ENCODE results near the gene LDB1. TPM values are rescaled to one million over a fixed set of nuclear protein-coding genes. Genes with fewer than 3 reads are reported as not detected.

LDB1 gene
- total and polyA plus RNA-seq, 8 donors: 40.3 to 178 (median 151) TPM

DNA sequence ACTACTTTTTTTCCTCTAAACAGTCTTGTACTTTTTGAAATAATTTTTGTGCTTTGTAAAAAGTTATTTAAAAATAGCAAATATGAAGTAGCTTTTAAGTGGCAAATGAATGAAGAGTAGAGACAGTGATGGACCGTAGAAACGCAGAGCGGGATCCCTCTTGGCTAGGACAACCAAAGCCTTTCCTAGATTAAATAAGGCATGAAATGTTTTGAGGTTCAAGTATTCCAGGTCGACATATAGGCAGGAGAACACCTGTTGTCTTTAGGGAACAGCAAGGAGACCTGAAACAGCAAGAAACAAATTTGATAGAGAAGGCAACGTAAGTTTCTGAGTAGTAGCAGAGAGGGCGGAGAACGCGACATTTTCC, 12.0 kb upstream of the LDB1 start:
- Histone ChIP-seq H3K27ac (peak overlapping the region; percentile 9 to 95), H3K27me3 (no peaks in the 10 kb centered on the region), H3K4me3 (peak overlapping the region; percentile 88 to 89), H3K4me1 (peaks cover 17 to 45% of the 10 kb centered on the region in 2 donors), H3K36me3 (no peaks in the 10 kb centered on the region), H3K9me3 (no peaks in the 10 kb centered on the region)
- TF ChIP-seq, protein P1, sequence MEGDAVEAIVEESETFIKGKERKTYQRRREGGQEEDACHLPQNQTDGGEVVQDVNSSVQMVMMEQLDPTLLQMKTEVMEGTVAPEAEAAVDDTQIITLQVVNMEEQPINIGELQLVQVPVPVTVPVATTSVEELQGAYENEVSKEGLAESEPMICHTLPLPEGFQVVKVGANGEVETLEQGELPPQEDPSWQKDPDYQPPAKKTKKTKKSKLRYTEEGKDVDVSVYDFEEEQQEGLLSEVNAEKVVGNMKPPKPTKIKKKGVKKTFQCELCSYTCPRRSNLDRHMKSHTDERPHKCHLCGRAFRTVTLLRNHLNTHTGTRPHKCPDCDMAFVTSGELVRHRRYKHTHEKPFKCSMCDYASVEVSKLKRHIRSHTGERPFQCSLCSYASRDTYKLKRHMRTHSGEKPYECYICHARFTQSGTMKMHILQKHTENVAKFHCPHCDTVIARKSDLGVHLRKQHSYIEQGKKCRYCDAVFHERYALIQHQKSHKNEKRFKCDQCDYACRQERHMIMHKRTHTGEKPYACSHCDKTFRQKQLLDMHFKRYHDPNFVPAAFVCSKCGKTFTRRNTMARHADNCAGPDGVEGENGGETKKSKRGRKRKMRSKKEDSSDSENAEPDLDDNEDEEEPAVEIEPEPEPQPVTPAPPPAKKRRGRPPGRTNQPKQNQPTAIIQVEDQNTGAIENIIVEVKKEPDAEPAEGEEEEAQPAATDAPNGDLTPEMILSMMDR (IDR thresholded peaks at IDR 0.05): no peak
- ATAC-seq (no peak), DNase-seq (no peak)
- intact Hi-C loops (cut with DNase I): no loop called here

DNA sequence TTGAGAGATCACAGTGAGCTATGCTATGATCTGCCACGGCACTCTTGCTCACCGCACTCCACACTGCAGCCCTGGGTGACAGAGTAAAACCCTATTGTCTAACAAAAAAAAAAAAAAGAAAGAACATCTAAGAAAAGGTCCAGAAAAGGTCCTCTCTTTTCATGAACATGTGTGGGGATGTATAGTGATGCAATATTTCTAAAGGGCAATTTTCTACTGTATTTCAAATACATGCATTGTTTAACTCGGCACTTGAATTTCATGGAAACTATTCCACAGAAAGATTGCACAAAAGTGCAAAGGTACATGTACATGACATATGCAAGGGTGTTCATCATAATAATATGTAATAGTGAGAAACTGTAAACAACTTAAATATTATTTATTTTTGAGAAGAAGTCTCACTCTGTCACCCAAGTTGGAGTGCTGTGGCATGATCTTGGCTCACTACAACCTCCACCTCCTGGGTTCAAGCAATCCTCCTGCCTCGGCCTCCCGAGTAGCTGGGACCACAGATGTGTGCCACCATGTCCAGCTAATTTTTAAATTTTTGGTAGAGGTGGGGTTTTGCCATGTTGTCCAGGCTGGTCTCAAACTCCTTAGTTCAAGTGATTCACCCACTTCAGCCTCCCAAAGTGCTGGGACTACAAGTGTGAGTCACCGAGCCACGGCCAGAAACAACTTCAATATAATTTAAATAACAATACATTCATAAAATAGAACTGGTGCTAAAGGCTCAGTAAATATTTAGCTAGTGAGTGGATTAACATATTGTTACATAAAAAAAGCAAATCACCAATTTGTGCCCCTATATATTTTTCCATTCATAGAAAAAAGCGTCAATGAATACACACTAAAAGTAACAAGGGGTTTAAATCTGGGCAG, 11.4 kb upstream of the LDB1 start:
- peak overlapping the region; percentile 9 to 95 for H3K27ac ChIP-seq
- intact Hi-C loops (cut with DNase I): no loop called here

DNA sequence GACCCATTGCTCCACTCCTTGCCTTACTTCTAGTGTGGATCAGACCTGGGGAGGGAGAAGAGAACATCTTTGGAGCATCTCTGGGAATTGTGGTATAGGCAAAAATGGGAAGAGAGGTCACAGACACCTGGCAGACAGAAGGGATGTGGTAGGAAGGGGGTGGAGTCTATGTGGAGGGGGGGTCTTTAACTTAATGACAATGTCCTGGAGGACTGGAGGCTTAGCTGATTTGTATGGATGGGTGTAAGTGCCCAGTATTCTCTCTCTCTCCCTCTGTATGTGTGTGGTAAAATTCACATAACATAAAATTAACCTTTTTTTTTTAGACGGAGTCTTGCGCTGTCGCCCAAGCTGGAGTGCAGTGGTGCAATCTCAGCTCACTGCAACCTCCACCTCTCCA, 3.1 kb upstream of the LDB1 start:
- H3K27ac ChIP-seq: no peak overlapping the region
- TF ChIP-seq, protein P1 (IDR thresholded peaks at IDR 0.05): no peak
- no peak for ATAC-seq

More for the DNA sequence above, 11.4 kb upstream of the LDB1 start:
- DNase-seq: no peak
- no peak for ATAC-seq
- Histone ChIP-seq H3K9me3 (no peaks in the 10 kb centered on the region), H3K36me3 (no peaks in the 10 kb centered on the region), H3K4me3 (no peak overlapping the region), H3K27me3 (no peaks in the 10 kb centered on the region), H3K4me1 (peaks cover 17 to 44% of the 10 kb centered on the region in 2 donors)
- TF ChIP-seq, protein P1 (IDR thresholded peaks at IDR 0.05): no peak

DNA sequence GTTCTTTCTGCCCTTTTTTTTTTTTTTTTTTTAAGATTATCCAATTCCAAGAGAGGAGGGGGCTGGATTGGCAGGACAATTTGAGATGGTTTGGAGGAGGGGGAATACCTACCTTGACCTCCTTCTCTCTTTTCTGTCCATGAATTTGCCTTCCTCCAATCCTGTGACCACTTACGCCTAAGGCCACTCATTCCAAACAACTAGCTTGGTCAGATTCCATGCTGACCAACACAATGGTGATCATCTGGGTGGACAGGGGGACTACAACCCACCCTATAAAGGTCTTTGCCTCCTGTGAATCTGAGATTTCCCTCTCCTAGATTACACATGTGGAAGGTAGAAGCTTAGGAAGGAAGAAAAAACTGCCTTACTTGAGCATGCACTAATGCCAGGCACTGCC, 2.3 kb upstream of the LDB1 start:
- TF ChIP-seq, protein P1 (IDR thresholded peaks at IDR 0.05): no peak
- intact Hi-C loops (cut with DNase I): no loop called here
- ATAC-seq (no peak), DNase-seq (no peak)
- Histone ChIP-seq H3K36me3 (no peaks in the 10 kb centered on the region), H3K9me3 (no peaks in the 10 kb centered on the region), H3K27me3 (no peaks in the 10 kb centered on the region), H3K27ac (no peak overlapping the region), H3K4me1 (peaks cover 27 to 33% of the 10 kb centered on the region in 2 donors), H3K4me3 (no peak overlapping the region)

More for the DNA sequence above, 3.1 kb upstream of the LDB1 start:
- no peaks in the 10 kb centered on the region for H3K27me3 ChIP-seq
- no peaks in the 10 kb centered on the region for H3K36me3 ChIP-seq
- intact Hi-C loops (cut with DNase I): no loop called here
- H3K4me3 ChIP-seq: no peak overlapping the region
- no peaks in the 10 kb centered on the region for H3K9me3 ChIP-seq
- H3K4me1 ChIP-seq: peaks cover 19 to 25% of the 10 kb centered on the region in 2 donors
- DNase-seq: no peak

DNA sequence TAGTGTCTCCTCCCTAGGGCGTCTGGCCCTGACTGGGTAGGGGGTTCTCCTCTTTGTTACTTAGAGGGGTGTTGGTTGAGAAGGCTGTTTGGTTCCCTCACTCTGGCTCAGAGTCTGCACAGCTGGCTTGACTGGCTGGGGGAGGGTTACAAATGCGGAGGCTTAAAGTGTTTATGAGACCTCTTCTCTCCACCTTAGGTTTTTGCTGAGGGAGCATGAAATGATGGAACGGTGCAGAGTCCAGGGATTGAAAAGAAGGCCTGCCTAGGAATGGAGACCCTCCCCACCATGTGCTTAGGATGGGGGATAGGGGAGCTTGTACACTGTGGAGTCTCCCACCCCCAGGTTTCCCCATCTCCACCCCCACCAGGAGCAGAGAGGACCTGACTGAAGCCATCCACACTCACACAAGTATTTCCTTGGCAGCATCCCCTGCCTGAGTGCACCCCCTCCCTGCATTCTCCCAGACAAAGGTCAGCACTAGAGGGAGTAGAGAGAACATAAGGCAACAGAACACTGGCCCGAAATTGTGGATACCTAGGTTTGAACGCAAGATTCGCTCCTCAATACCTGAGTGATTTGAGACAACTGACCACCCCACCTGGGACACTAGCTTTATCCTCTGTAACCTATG, 1.7 kb upstream of the LDB1 start:
- TF ChIP-seq, protein P1 (IDR thresholded peaks at IDR 0.05): no peak
- H3K4me3 ChIP-seq: no peak overlapping the region
- DNase-seq (peak in 1 of 4 donors; percentile 76), ATAC-seq (no peak)
- H3K9me3 ChIP-seq: no peaks in the 10 kb centered on the region
- no peaks in the 10 kb centered on the region for H3K27me3 ChIP-seq
- H3K36me3 ChIP-seq: no peaks in the 10 kb centered on the region
- peak overlapping the region; percentile 93 to 95 for H3K27ac ChIP-seq
- H3K4me1 ChIP-seq: peaks cover 32 to 39% of the 10 kb centered on the region in 2 donors
- intact Hi-C loops (cut with DNase I): no loop called here

All from left lung (tissue), 10 donors.